ENCODE data around the gene SLC35D2.

SLC35D2 gene

DNA sequence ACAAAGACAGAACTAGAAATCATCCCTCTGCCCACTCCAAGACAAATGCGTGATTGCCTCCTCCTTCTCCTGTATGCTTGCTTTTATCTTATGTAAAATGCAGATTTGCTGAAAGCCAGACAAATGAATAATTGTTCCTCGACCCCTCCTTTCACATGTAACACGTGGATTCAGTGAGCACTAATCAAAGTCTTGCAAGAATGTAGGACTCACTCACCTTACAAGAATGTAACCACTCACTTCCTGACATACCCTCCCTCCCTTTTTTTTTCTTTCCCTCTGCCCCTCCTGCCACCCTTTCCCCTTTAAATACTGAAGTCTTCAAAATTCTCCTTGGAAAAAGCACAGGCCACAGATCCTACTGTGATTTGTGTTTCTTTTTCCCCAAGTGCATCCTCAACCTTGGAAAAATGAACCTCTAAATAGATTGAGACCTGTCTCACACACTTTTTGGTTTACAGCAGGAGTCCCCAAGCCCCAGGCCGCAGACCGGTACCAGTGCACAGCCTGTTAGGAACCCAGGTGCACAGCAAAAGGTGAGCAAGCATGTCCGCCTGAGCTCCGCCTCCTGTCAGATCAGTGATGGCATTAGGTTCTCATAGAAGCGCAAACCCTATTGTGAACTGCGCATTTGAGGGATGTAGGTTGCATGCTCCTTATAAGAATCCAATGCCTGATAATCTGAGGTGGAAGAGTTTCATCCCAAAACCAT lies 52.1 kb downstream of the SLC35D2 start:
- TF ChIP-seq, protein P1, sequence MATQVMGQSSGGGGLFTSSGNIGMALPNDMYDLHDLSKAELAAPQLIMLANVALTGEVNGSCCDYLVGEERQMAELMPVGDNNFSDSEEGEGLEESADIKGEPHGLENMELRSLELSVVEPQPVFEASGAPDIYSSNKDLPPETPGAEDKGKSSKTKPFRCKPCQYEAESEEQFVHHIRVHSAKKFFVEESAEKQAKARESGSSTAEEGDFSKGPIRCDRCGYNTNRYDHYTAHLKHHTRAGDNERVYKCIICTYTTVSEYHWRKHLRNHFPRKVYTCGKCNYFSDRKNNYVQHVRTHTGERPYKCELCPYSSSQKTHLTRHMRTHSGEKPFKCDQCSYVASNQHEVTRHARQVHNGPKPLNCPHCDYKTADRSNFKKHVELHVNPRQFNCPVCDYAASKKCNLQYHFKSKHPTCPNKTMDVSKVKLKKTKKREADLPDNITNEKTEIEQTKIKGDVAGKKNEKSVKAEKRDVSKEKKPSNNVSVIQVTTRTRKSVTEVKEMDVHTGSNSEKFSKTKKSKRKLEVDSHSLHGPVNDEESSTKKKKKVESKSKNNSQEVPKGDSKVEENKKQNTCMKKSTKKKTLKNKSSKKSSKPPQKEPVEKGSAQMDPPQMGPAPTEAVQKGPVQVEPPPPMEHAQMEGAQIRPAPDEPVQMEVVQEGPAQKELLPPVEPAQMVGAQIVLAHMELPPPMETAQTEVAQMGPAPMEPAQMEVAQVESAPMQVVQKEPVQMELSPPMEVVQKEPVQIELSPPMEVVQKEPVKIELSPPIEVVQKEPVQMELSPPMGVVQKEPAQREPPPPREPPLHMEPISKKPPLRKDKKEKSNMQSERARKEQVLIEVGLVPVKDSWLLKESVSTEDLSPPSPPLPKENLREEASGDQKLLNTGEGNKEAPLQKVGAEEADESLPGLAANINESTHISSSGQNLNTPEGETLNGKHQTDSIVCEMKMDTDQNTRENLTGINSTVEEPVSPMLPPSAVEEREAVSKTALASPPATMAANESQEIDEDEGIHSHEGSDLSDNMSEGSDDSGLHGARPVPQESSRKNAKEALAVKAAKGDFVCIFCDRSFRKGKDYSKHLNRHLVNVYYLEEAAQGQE (IDR thresholded peaks at IDR 0.05; ENCODE audit: insufficient read depth in 1 of 2, low read depth in 2 of 2, low read length in 2 of 2), result no peak
- TF ChIP-seq POLR2AphosphoS5 (IDR thresholded peaks at IDR 0.05; ENCODE audit: low read depth, low read length), result no peak
- no peak for TF ChIP-seq SIN3A (IDR thresholded peaks at IDR 0.05; ENCODE audit: borderline replicate concordance, insufficient read depth, low read length)
- TF ChIP-seq FOXP2 (optimal IDR thresholded peaks at IDR 0.05; ENCODE audit: borderline replicate concordance, extremely low read depth, extremely low read length, insufficient read depth), result no peak
- TF ChIP-seq TAF1 (IDR thresholded peaks at IDR 0.05; ENCODE audit: borderline replicate concordance, insufficient read depth, low read length), result no peak

- TF ChIP-seq, protein P1 (IDR thresholded peaks at IDR 0.05; ENCODE audit: insufficient read depth in 1 of 2, low read depth in 2 of 2, low read length in 2 of 2), result no peak
- no peak for TF ChIP-seq TAF1 (IDR thresholded peaks at IDR 0.05; ENCODE audit: borderline replicate concordance, insufficient read depth, low read length)
- no peak for TF ChIP-seq POLR2AphosphoS5 (IDR thresholded peaks at IDR 0.05; ENCODE audit: low read depth, low read length)
- TF ChIP-seq FOXP2 (optimal IDR thresholded peaks at IDR 0.05; ENCODE audit: borderline replicate concordance, extremely low read depth, extremely low read length, insufficient read depth), result no peak
- TF ChIP-seq SIN3A (IDR thresholded peaks at IDR 0.05; ENCODE audit: borderline replicate concordance, insufficient read depth, low read length), result no peak
These were observed 55.7 kb downstream of the SLC35D2 start for GRCh38 chr9:96327694-96328352.

DNA sequence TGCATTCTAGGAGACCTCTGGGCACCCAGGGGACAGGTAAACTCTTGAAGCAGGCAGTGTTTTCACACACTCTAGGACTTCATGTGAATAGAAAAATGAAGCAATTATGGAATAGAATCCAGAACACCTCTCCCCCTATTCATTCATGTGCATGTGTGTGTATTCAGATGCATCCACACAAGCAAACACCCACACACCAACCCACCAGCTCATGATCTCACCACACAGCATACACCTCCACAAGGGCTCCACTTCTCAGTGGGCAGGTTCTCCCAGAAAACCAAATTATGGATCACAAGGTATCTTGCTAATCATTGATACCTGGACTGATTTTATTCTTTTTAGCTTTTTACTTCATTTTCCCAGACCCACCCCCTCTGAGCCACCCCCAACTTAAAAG lies 60.3 kb downstream of the SLC35D2 start:
- TF ChIP-seq TAF1 (IDR thresholded peaks at IDR 0.05; ENCODE audit: borderline replicate concordance, insufficient read depth, low read length) (no peak), SIN3A (IDR thresholded peaks at IDR 0.05; ENCODE audit: borderline replicate concordance, insufficient read depth, low read length) (no peak), FOXP2 (optimal IDR thresholded peaks at IDR 0.05; ENCODE audit: borderline replicate concordance, extremely low read depth, extremely low read length, insufficient read depth) (no peak), POLR2AphosphoS5 (IDR thresholded peaks at IDR 0.05; ENCODE audit: low read depth, low read length) (no peak)
- TF ChIP-seq, protein P1 (IDR thresholded peaks at IDR 0.05; ENCODE audit: insufficient read depth in 1 of 2, low read depth in 2 of 2, low read length in 2 of 2), result no peak

DNA sequence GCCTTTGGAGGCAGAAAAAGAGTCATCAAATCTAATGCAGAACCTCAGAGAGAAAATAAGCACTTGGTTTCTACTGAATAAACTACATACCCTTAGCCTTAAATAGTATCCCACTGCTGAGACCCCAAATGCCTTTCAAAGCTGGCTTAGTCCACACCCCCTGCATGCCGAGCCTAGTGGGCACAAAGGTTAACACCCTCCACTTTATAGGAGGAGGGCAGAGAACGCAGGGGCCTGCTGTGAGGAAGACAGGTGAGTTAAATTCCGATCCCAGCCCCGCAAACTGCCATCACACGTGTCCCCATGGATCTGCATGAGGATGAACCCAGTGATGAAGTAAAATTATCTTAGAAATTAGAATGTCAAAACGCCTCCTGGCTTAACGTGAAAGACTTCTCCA lies 62.0 kb downstream of the SLC35D2 start:
- TF ChIP-seq SIN3A (IDR thresholded peaks at IDR 0.05; ENCODE audit: borderline replicate concordance, insufficient read depth, low read length), result no peak
- TF ChIP-seq TAF1 (IDR thresholded peaks at IDR 0.05; ENCODE audit: borderline replicate concordance, insufficient read depth, low read length), result no peak
- TF ChIP-seq, protein P1 (IDR thresholded peaks at IDR 0.05; ENCODE audit: insufficient read depth in 1 of 2, low read depth in 2 of 2, low read length in 2 of 2), result no peak
- TF ChIP-seq FOXP2 (optimal IDR thresholded peaks at IDR 0.05; ENCODE audit: borderline replicate concordance, extremely low read depth, extremely low read length, insufficient read depth), result no peak
- TF ChIP-seq POLR2AphosphoS5 (IDR thresholded peaks at IDR 0.05; ENCODE audit: low read depth, low read length), result no peak

Measured in PFSK-1 (cell line).